Effector memory CD4-positive, alpha-beta T cell (primary cell): ENCODE measurements around the gene CKM.

ENCODE experiments used
- DNase-seq, 3 donors: peaks; one replicate each; pipeline ENCODE4 v3.0.0-alpha.2; 2020
- H3K27ac ChIP-seq: 2 replicates; pipeline ENCODE4 v1.7.0; 2013; ENCODE audit warnings: mild to moderate bottlenecking, low read length, moderate library complexity; ENCODE audit not compliant: insufficient read depth, poor library complexity, severe bottlenecking
- H3K27me3 ChIP-seq: replicated peaks from 2 replicates; pipeline ENCODE4 v1.7.0; 2013; ENCODE audit warnings: mild to moderate bottlenecking, low read length; ENCODE audit not compliant: insufficient read depth, control insufficient read depth, poor library complexity, severe bottlenecking
- H3K36me3 ChIP-seq: 2 replicates; pipeline ENCODE4 v1.7.0; 2013; ENCODE audit warnings: mild to moderate bottlenecking, low read length, moderate library complexity; ENCODE audit not compliant: control insufficient read depth, insufficient read depth
- H3K4me1 ChIP-seq: 2 replicates; pipeline ENCODE4 v1.7.0; 2013; ENCODE audit warnings: low read length, mild to moderate bottlenecking; ENCODE audit not compliant: control insufficient read depth, insufficient read depth, poor library complexity, severe bottlenecking
- H3K4me3 ChIP-seq: 2 replicates; pipeline ENCODE4 v1.7.0; 2013; ENCODE audit warnings: low read length, low read depth, mild to moderate bottlenecking; ENCODE audit not compliant: insufficient read depth, poor library complexity, severe bottlenecking
- H3K9me3 ChIP-seq: 2 replicates; pipeline ENCODE4 v1.7.0; 2013; ENCODE audit warnings: mild to moderate bottlenecking, low read length, moderate library complexity; ENCODE audit not compliant: control insufficient read depth

CKM gene

GRCh38 chr19:45350477-45351058 is 27.9 kb upstream of the CKM start:
- Histone ChIP-seq H3K4me3 (no peak overlapping the region), H3K27me3 (peaks cover 6% of the 10 kb centered on the region), H3K4me1 (no peaks in the 10 kb centered on the region), H3K27ac (no peak overlapping the region), H3K36me3 (peaks cover 4% of the 10 kb centered on the region), H3K9me3 (no peaks in the 10 kb centered on the region)
- no peak for DNase-seq

- DNase-seq: no peak
- peaks cover 4% of the 10 kb centered on the region for H3K36me3 ChIP-seq
- H3K9me3 ChIP-seq: no peaks in the 10 kb centered on the region
These were observed 26.8 kb upstream of the CKM start for GRCh38 chr19:45349430-45349941.

DNA sequence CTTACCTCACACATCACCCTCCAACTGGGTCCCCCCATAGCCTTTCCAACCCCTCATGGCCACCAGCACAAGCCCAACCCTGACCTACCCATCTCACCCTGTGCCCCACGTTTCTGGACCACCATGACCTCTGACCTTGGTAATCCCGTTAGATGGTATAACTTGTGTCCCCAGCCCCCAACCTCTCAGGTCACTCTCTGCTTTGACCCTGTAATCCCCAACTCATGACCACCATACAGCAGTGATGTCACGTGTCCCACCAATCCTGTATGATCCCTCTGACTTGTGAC is 26.4 kb upstream of the CKM start:
- Histone ChIP-seq H3K36me3 (peaks cover 4% of the 10 kb centered on the region), H3K9me3 (no peaks in the 10 kb centered on the region)

More at GRCh38 chr19:45349430-45349941, 26.8 kb upstream of the CKM start:
- Histone ChIP-seq H3K27me3 (peaks cover 6% of the 10 kb centered on the region), H3K4me3 (no peak overlapping the region), H3K27ac (no peak overlapping the region), H3K4me1 (no peaks in the 10 kb centered on the region)

DNA sequence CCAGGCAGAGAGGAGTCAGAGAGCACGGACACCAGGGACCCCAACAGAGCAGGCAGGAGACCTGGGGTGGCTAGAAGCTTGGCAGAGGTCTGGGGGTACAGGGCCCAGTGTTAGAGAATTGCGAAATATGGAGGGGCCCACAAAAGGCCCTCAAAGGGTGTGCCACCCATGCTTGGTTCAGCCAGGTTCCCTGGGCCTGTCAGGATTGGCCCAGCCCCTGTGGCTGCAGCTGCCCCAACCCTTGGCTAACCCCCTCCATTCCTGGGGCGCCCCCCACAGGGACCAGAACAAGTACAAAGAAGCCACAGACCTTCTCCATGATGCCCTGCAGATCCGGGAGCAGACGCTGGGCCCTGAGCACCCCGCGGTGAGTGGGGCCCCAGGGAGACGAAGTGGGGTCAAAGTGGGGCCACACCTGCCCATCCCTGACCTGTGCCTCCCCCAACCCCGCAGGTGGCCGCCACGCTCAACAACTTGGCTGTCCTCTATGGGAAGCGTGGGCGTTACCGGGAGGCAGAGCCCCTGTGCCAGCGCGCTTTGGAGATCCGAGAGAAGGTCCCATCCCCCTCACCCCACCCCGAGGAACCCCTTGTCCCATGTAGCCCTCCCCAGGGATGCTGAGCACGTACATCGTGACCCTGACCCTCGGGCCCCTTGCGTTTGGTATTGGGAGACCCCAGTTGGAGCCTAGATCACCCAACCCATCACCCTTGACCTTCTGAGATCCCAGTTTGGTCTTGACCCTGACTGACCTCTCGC is 25.9 kb upstream of the CKM start:
- Histone ChIP-seq H3K27me3 (peaks cover 6% of the 10 kb centered on the region), H3K27ac (no peak overlapping the region), H3K4me3 (no peak overlapping the region), H3K36me3 (peaks cover 4% of the 10 kb centered on the region), H3K4me1 (no peaks in the 10 kb centered on the region), H3K9me3 (no peaks in the 10 kb centered on the region)
- DNase-seq: no peak

More for the DNA sequence above, 26.4 kb upstream of the CKM start:
- Histone ChIP-seq H3K4me3 (no peak overlapping the region), H3K4me1 (no peaks in the 10 kb centered on the region), H3K27ac (no peak overlapping the region), H3K27me3 (peaks cover 6% of the 10 kb centered on the region)
- DNase-seq: no peak

GRCh38 chr19:45347570-45348366 is 25.1 kb upstream of the CKM start:
- Histone ChIP-seq H3K9me3 (no peaks in the 10 kb centered on the region), H3K27ac (no peak overlapping the region), H3K4me1 (no peaks in the 10 kb centered on the region), H3K36me3 (peaks cover 4% of the 10 kb centered on the region), H3K4me3 (no peak overlapping the region), H3K27me3 (peaks cover 6% of the 10 kb centered on the region)
- no peak for DNase-seq

GRCh38 chr19:45346449-45346848 is 23.8 kb upstream of the CKM start:
- no peaks in the 10 kb centered on the region for H3K4me1 ChIP-seq

GRCh38 chr19:45345506-45345860 is 22.8 kb upstream of the CKM start:
- no peak for DNase-seq
- peaks cover 19% of the 10 kb centered on the region for H3K27me3 ChIP-seq
- H3K27ac ChIP-seq: no peak overlapping the region
- H3K36me3 ChIP-seq: no peaks in the 10 kb centered on the region
- H3K4me1 ChIP-seq: peaks cover 4% of the 10 kb centered on the region
- H3K9me3 ChIP-seq: no peaks in the 10 kb centered on the region
- H3K4me3 ChIP-seq: no peak overlapping the region

More at GRCh38 chr19:45346449-45346848, 23.8 kb upstream of the CKM start:
- Histone ChIP-seq H3K4me3 (no peak overlapping the region), H3K36me3 (no peaks in the 10 kb centered on the region), H3K27me3 (peaks cover 11% of the 10 kb centered on the region), H3K9me3 (no peaks in the 10 kb centered on the region), H3K27ac (no peak overlapping the region)
- no peak for DNase-seq

- H3K4me3 ChIP-seq: no peak overlapping the region
These were observed 22.2 kb upstream of the CKM start for GRCh38 chr19:45344621-45345505.

DNA sequence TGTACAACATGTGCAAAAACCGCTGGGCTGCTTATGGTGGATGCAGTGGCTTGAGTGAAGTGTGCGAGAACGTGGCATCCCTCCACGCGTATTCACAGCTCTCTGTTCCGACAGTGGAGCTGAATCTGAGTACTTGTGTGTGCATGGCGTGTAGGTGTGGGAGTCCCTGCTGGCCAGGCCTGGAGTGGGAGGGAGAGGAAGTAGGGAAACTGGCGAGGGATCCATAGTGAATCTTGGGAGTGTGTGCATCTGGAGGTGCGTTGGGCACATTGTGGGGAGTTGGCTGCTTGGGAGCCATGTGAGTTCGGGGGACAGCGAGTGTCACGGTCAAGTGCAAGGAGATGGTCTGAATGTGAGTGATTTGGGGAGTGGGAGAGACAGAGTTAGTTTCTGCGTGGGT is 20.2 kb upstream of the CKM start:
- Histone ChIP-seq H3K4me3 (no peak overlapping the region), H3K4me1 (peaks cover 7% of the 10 kb centered on the region), H3K36me3 (no peaks in the 10 kb centered on the region), H3K27me3 (peaks cover 24% of the 10 kb centered on the region), H3K27ac (no peak overlapping the region), H3K9me3 (no peaks in the 10 kb centered on the region)
- no peak for DNase-seq

More at GRCh38 chr19:45344621-45345505, 22.2 kb upstream of the CKM start:
- DNase-seq: no peak
- H3K36me3 ChIP-seq: no peaks in the 10 kb centered on the region
- peaks cover 24% of the 10 kb centered on the region for H3K27me3 ChIP-seq
- peaks cover 7% of the 10 kb centered on the region for H3K4me1 ChIP-seq
- no peak overlapping the region for H3K27ac ChIP-seq
- H3K9me3 ChIP-seq: no peaks in the 10 kb centered on the region
